ENCODE data around the gene MED15. TPM values are rescaled to one million over a fixed set of nuclear protein-coding genes. Genes with fewer than 3 reads are reported as not detected.
"Not testable (repeated sequence)": the region's sequence is repeated elsewhere in the genome, so short reads cannot be mapped to it uniquely, and the experiment has no call there.

Gene MED15
- polyA plus RNA-seq, 4 donors = 38.6 to 49.3 (median 42.8) TPM

- DNase-seq (ENCODE audit: low read depth in 4 of 4, low spot score in 3 of 4) = no peak
These were observed 108.4 kb downstream of the MED15 start for GRCh38 chr22:20615533-20616450.

- DNase-seq (ENCODE audit: low read depth in 4 of 4, low spot score in 3 of 4) = no peak
These were observed 109.1 kb downstream of the MED15 start for GRCh38 chr22:20616451-20617043.

GRCh38 chr22:20618488-20618887 lies 111.1 kb downstream of the MED15 start:
- DNase-seq (ENCODE audit: low read depth in 4 of 4, low spot score in 3 of 4) = no peak

GRCh38 chr22:20619045-20619892 lies 111.9 kb downstream of the MED15 start:
- no peak for DNase-seq (ENCODE audit: low read depth in 4 of 4, low spot score in 3 of 4)

GRCh38 chr22:20619893-20620194 lies 112.4 kb downstream of the MED15 start:
- DNase-seq (ENCODE audit: low read depth in 4 of 4, low spot score in 3 of 4) = not testable (repeated sequence)

DNA sequence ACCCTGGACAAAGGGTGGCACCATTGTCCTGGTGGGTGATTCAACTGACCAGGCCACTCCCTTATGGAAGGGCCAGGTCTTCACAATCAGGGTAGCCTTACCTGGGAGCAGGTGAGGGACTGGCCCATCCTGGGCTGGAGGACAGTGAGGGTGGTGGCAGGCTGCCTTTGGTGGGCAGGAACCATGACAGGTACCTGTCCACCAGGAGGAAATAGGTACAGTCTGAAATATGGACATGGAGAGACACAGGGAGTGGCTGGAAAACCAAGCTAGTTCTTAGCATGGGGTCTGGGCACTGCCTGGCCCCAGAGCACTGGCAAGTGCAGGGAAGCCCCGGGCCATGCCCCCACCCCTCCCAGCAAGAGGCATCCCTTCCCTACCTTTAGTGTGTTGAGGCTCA lies 113.8 kb downstream of the MED15 start:
- DNase-seq (ENCODE audit: low read depth in 4 of 4, low spot score in 3 of 4) = no peak

- DNase-seq (ENCODE audit: low read depth in 4 of 4, low spot score in 3 of 4) = no peak
These were observed 115.4 kb downstream of the MED15 start for GRCh38 chr22:20622650-20623339.

DNA sequence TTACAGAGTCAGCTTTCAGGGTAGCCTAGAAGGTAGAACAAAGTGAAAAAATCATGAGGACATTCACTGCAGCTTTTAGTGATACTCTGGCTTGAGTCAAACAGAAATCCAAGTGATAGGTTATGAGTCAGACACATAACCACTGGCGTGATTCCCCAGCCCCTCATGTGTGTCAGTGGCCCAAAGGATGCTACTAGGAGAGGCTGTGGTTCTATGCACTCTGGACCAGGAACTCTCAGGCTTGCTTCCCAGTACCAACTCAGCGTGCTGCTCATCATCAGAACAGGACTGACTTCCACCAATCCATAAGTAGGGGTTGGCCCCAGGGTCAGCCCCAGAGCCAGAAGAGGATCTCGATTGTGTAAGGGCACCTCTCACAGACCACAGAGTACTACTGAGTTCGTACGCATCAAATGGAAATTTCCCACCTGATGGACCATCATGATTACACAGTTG lies 116.8 kb downstream of the MED15 start:
- no peak for DNase-seq (ENCODE audit: low read depth in 4 of 4, low spot score in 3 of 4)

GRCh38 chr22:20625270-20625669 lies 117.9 kb downstream of the MED15 start:
- DNase-seq (ENCODE audit: low read depth in 4 of 4, low spot score in 3 of 4) = no peak

- no peak for DNase-seq (ENCODE audit: low read depth in 4 of 4, low spot score in 3 of 4)
These were observed 119.4 kb downstream of the MED15 start for GRCh38 chr22:20626811-20627210.

DNA sequence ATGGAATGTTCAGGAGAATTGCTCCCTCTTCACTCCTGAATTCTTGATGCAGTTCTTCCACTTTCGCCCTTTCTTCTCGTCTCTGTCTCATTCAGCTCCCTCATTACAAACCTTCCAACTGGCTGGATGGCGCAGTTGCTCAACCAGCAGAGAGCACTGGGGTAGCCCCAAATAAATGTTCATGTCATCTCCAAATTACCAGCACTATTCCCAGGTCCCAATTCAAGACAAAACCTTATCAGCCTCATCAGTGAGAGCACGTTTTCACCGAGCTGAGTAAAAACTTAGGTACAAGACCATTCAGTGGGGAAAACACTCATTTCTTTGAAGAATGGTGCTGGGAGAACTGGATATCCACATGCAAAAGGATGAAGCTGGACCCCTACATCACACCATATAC lies 120.0 kb downstream of the MED15 start:
- no peak for DNase-seq (ENCODE audit: low read depth in 4 of 4, low spot score in 3 of 4)

DNA sequence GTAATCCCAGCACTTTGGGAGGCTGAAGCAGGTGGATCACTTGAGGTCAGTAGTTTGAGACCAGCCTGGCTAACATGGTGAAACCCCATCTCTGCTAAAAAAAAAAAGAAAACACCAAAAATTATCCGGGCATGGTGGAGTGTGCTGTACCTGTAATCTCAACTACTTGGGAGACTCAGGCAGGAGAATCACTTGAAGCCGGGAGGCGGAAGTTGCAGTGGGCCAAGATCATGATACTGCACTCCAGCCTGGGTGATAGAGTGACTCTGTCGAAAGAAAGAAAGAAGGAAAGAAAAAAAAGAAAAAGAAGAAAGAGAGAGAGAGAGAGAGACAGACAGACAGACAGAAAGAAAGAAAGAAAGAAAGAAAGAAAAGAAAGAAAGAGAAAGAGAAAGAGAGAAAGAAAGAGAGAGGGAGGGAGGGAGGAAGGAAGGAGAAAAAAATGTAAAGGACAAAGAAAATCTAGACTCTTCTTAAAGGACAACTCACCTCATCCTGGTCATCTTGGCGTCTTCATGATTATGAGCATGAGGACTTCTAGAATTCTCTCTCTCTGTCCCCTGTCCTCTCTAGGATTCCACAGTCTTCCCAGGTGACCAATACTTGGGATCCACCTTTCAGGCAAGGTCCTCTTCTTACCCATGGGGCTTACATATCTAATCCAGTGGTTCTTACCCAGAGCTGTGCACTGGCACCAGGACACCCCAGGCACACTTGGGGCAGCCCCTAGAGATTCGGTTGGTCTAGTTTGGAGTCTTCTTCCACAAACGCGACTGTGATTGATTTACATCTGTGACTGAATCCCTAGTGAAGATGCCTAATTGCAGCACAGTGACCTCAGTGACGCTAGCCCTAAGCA lies 120.9 kb downstream of the MED15 start:
- DNase-seq (ENCODE audit: low read depth in 4 of 4, low spot score in 3 of 4) = no peak

- no peak for DNase-seq (ENCODE audit: low read depth in 4 of 4, low spot score in 3 of 4)
These were observed 122.0 kb downstream of the MED15 start for GRCh38 chr22:20629401-20629800.

- no peak for DNase-seq (ENCODE audit: low read depth in 4 of 4, low spot score in 3 of 4)
These were observed 123.6 kb downstream of the MED15 start for GRCh38 chr22:20630873-20631617.

- no peak for DNase-seq (ENCODE audit: low read depth in 4 of 4, low spot score in 3 of 4)
These were observed 124.7 kb downstream of the MED15 start for GRCh38 chr22:20632082-20632481.

DNA sequence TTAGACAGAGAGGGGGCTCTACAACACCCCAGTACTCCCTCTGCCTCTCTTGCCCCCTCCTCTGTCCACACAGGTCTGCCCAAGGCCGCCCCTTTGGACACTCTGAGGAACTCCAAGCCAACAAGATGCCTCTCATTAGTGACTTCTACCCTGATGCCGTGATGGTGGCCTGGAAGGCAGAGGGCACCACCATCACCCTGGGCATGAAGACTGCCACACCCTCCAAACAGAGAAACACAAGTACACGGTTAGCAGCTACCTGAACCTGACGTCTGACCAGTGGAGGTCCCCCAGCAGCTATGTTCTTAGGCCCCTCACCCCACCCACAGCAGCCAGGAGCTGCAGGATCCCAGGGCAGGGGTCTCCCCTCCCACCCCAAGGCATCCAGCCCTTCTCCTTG lies 125.1 kb downstream of the MED15 start:
- DNase-seq (ENCODE audit: low read depth in 4 of 4, low spot score in 3 of 4) = no peak

- DNase-seq (ENCODE audit: low read depth in 4 of 4, low spot score in 3 of 4) = no peak
These were observed 127.3 kb downstream of the MED15 start for GRCh38 chr22:20634560-20635226.

DNA sequence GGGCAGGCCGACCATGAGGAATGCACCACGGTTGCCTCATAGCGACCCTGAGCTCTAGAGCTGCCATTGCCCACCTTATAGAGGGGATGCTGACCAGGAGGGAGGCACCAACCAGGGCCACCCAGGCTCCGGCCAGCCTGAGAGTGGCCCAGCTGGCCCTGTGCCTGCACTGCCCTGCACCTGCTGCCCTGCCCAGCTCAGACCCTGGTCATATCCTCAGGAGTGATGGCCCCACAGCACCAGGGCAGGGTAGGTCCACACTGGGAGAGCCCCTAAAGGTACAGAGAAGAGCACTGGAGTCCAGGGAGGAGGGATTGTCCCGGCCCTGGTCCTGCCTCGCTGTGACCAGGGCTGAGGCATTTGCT lies 127.8 kb downstream of the MED15 start:
- DNase-seq (ENCODE audit: low read depth in 4 of 4, low spot score in 3 of 4) = no peak
